GM23338 (cell line): ENCODE measurements around the gene MCM3. TPM values are rescaled to one million over a fixed set of nuclear protein-coding genes. Genes with fewer than 3 reads are reported as not detected.

ENCODE experiments used
- ATAC-seq: fragments of 200-7000 bp; cut with Tn5 transposase; 3 replicates; pipeline ENCODE4 v1.9.1; 2020
- DNase-seq: peaks from one replicate; pipeline ENCODE4 v3.0.0-alpha.2; 2015; ENCODE audit warnings: low spot score
- H2AFZ ChIP-seq: fragments of 200-600 bp; sonication (generic); 2 replicates; pipeline ENCODE4 v1.8.0; 2016; ENCODE audit warnings: antibody characterized with exemption, mild to moderate bottlenecking, moderate library complexity
- H3F3A ChIP-seq: fragments of 200-600 bp; sonication (generic); replicated peaks from 2 replicates; pipeline ENCODE4 v1.8.0; 2017; ENCODE audit warnings: antibody characterized with exemption, mixed run types, low read depth
- H3K27ac ChIP-seq: fragments of 200-600 bp; sonication (generic); 2 replicates; pipeline ENCODE4 v1.6.1; 2016; ENCODE audit warnings: low read depth
- H3K27me3 ChIP-seq: fragments of 200-600 bp; sonication (generic); 2 replicates; pipeline ENCODE4 v1.8.0; 2016; ENCODE audit warnings: mild to moderate bottlenecking, mixed run types, moderate library complexity; ENCODE audit not compliant: insufficient read depth
- H3K36me3 ChIP-seq: fragments of 200-600 bp; sonication (generic); 2 replicates; pipeline ENCODE4 v1.8.0; 2016; ENCODE audit warnings: mild to moderate bottlenecking; ENCODE audit not compliant: insufficient read depth
- H3K4me1 ChIP-seq: fragments of 200-600 bp; sonication (generic); 2 replicates; pipeline ENCODE4 v1.8.0; 2016; ENCODE audit warnings: mild to moderate bottlenecking, moderate library complexity; ENCODE audit not compliant: insufficient read depth
- H3K4me2 ChIP-seq: fragments of 200-600 bp; sonication (generic); 2 replicates; pipeline ENCODE4 v1.7.1; 2017; ENCODE audit warnings: mixed run types
- H3K4me3 ChIP-seq: fragments of 200-600 bp; sonication (generic); 2 replicates; pipeline ENCODE4 v1.6.1; 2016; ENCODE audit warnings: mixed run types
- H3K79me2 ChIP-seq: fragments of 200-600 bp; sonication (generic); replicated peaks from 2 replicates; pipeline ENCODE4 v1.8.0; 2017; ENCODE audit warnings: mild to moderate bottlenecking; ENCODE audit not compliant: insufficient read depth
- H3K9me2 ChIP-seq: fragments of 200-600 bp; sonication (generic); 2 replicates; pipeline ENCODE4 v1.8.0; 2017; ENCODE audit not compliant: insufficient read depth
- H4K20me1 ChIP-seq: fragments of 200-600 bp; sonication (generic); replicated peaks from 2 replicates; pipeline ENCODE4 v1.8.0; 2017; ENCODE audit warnings: mild to moderate bottlenecking; ENCODE audit not compliant: insufficient read depth
- H3K27ac Mint-ChIP-seq: 2 replicates; pipeline ENCODE4 v1.8.0; 2020; ENCODE audit warnings: inconsistent platforms, mild to moderate bottlenecking, moderate library complexity, mixed read lengths
- H3K27me3 Mint-ChIP-seq: 3 replicates; pipeline ENCODE4 v1.8.0; 2022; ENCODE audit warnings: low read depth, mild to moderate bottlenecking, moderate library complexity, mixed read lengths, inconsistent platforms; ENCODE audit not compliant: insufficient read depth, poor library complexity
- H3K36me3 Mint-ChIP-seq: 3 replicates; pipeline ENCODE4 v1.8.0; 2021; ENCODE audit warnings: low read depth, mild to moderate bottlenecking, inconsistent platforms, moderate library complexity, mixed read lengths
- H3K4me1 Mint-ChIP-seq: 3 replicates; pipeline ENCODE4 v1.8.0; 2020; ENCODE audit warnings: mild to moderate bottlenecking, inconsistent platforms, mixed read lengths
- H3K4me3 Mint-ChIP-seq: 3 replicates; pipeline ENCODE4 v1.8.0; 2021; ENCODE audit warnings: moderate library complexity, mild to moderate bottlenecking, inconsistent platforms, mixed read lengths
- H3K9me3 Mint-ChIP-seq: 3 replicates; pipeline ENCODE4 v1.8.0; 2020; ENCODE audit warnings: moderate library complexity, mild to moderate bottlenecking, inconsistent platforms, mixed read lengths
- CREB1 ChIP-seq: fragments of 250-450 bp; sonication (Bioruptor Pico); IDR thresholded peaks from 2 replicates; pipeline ENCODE4 v1.5.0; 2020; ENCODE audit warnings: low read depth, mild to moderate bottlenecking, moderate library complexity
- EZH2 ChIP-seq: fragments of 200-600 bp; sonication (generic); IDR thresholded peaks from one replicate; pipeline ENCODE4 v1.8.0; 2017; ENCODE audit warnings: antibody characterized with exemption, mild to moderate bottlenecking, low read depth; ENCODE audit not compliant: unreplicated experiment
- EZH2phosphoT487 ChIP-seq: fragments of 200-600 bp; sonication (generic); IDR thresholded peaks from one replicate; pipeline ENCODE4 v1.8.1; 2018; ENCODE audit warnings: antibody characterized with exemption; ENCODE audit not compliant: unreplicated experiment
- REST ChIP-seq: IDR thresholded peaks from one replicate; pipeline ENCODE4 v1.6.1; 2018; ENCODE audit warnings: antibody characterized with exemption; ENCODE audit not compliant: unreplicated experiment
- ZNF114 ChIP-seq: fragments of 250-450 bp; sonication (Bioruptor Pico); IDR thresholded peaks from 2 replicates; pipeline ENCODE4 v1.5.0; 2020; ENCODE audit warnings: mild to moderate bottlenecking, moderate library complexity
- ZNF462 ChIP-seq: fragments of 250-450 bp; sonication (Bioruptor Pico); IDR thresholded peaks from 2 replicates; pipeline ENCODE4 v1.5.0; 2020; ENCODE audit warnings: mild to moderate bottlenecking, moderate library complexity
- polyA plus RNA-seq: library from polyadenylated mRNA; unstranded; fragments of >200 nt; fragmentation: Nextera tagmentation; extraction: Ambion mirVana; gene quantifications from 2 replicates; pipeline ENCODE4 v1.2.1, GENCODE V29; 2016
- total RNA-seq: library from RNA; depleted of rRNA; stranded (reverse); fragments of >200 nt; shearing (Covaris generic); gene quantifications from 2 replicates; pipeline ENCODE4 v1.2.3, GENCODE V29; 2014

Gene MCM3
- total and polyA plus RNA-seq, 2 experiments from 2014 or later = 157 to 369 TPM

DNA sequence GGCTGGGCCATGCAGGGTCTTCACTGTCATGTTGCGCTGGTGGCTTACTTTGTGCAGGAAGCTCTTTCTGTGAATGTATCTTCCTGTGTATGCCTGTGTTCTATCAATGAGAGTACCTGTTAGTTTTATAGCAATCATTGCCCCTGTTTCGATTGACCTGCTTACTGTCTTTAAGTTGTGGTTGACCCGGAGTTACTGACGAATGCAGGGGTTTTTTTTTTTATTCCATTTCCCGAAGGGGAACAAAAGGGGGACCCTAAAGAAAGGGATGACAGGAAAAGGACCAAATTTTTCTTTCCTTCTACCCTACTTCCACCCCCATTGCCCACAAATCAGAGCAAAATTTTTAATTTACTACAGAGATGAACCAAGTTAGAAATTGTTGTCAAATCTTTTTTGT is 40.1 kb downstream of the MCM3 start, which contains the start of gene IL17F:
Gene IL17F, minus strand, starts transcription at position 101 of the 400 bp plus-strand sequence. Its CDS starts 71 bp downstream, at position 30.
- Mint-ChIP-seq H3K9me3 (no peaks in the 10 kb centered on the region), H3K4me3 (no peak within 1 kb of the TSS), H3K27me3 (no peaks in the 10 kb centered on the region), H3K36me3 (no peaks in the 10 kb centered on the region), H3K4me1 (no peaks in the 10 kb centered on the region), H3K27ac (no peak within 1 kb of the TSS)
- Histone ChIP-seq H3K9me2 (peaks cover 6% of the 10 kb centered on the region; the same call in 1 of the 2 replicates), H4K20me1 (no peaks in the 10 kb centered on the region), H3K4me2 (no peak within 1 kb of the TSS), H3K4me1 (no peaks in the 10 kb centered on the region), H2AFZ (no peak within 1 kb of the TSS; the same call in 1 of the 2 replicates), H3K79me2 (no peaks in the 10 kb centered on the region), H3K27ac (no peak within 1 kb of the TSS), H3K36me3 (no peaks in the 10 kb centered on the region), H3F3A (no peaks in the 10 kb centered on the region), H3K27me3 (no peaks in the 10 kb centered on the region), H3K4me3 (no peak within 1 kb of the TSS)
- DNase-seq = no peak
- ATAC-seq = no peak
- TF ChIP-seq CREB1 (CRISPR knock-in tag) = no peak
- no peak for TF ChIP-seq EZH2
- no peak for TF ChIP-seq ZNF462 (CRISPR knock-in tag)
- no peak for TF ChIP-seq ZNF114
- TF ChIP-seq REST = no peak
- no peak for TF ChIP-seq EZH2phosphoT487
